Heart right ventricle (tissue), 16 donors: ENCODE results near the gene CMTM5. TPM values are rescaled to one million over a fixed set of nuclear protein-coding genes. Genes with fewer than 3 reads are reported as not detected.
A peak's percentile ranks its signal among the peaks of the same experiment; 100 is the strongest.

Source experiments
- ATAC-seq, 8 donors: fragments of 200-7000 bp; cut with Tn5 transposase; one replicate each; pipeline ENCODE4 v1.9.1; 2020; ENCODE audit warnings: mild to moderate bottlenecking in 8 of 8, moderate library complexity in 8 of 8, moderate number of reproducible peaks in 1 of 8
- DNase-seq, 2 donors: peaks; one replicate each; pipeline ENCODE4 v3.0.0-alpha.2; 2020
- H3K27ac ChIP-seq, 10 donors: fragments of 200-600 bp; sonication (generic) in 2 of 10; one replicate each; pipeline versions ENCODE4 v1.5.0 to v1.8.0; 2020 to 2022; ENCODE audit warnings: mild to moderate bottlenecking in 3 of 10
- H3K27me3 ChIP-seq, 7 donors: fragments of 200-600 bp; one replicate each; pipeline ENCODE4 v1.8.0; 2021 to 2022; ENCODE audit warnings: mild to moderate bottlenecking in 2 of 7
- H3K36me3 ChIP-seq, 9 donors: fragments of 200-600 bp; sonication (generic) in 1 of 9; one replicate each; pipeline versions ENCODE4 v1.5.0 to v1.8.0; 2020 to 2022; ENCODE audit warnings: mild to moderate bottlenecking in 2 of 9
- H3K4me1 ChIP-seq, 9 donors: fragments of 200-600 bp; sonication (generic) in 1 of 9; one replicate each; pipeline versions ENCODE4 v1.5.0 to v1.8.0; 2020 to 2022; ENCODE audit warnings: mild to moderate bottlenecking in 4 of 9
- H3K4me3 ChIP-seq, 10 donors: fragments of 200-600 bp; sonication (generic) in 2 of 10; one replicate each; pipeline versions ENCODE4 v1.5.0 to v1.8.0; 2020 to 2022; ENCODE audit warnings: mild to moderate bottlenecking in 7 of 10, moderate library complexity in 2 of 10
- H3K9me3 ChIP-seq, 11 donors: fragments of 200-600 bp in 10 of 11; sonication (generic) in 2 of 11; one replicate each; pipeline versions ENCODE4 v1.5.0 to v1.8.0; 2013 to 2022; ENCODE audit warnings: mild to moderate bottlenecking in 2 of 11, control low read depth in 1 of 11, moderate library complexity in 1 of 11
- WGBS, 2 donors: extraction: QIAGEN DNeasy Blood & Tissue Kit; methylation state at CpG; one replicate each; pipeline ENCODE4 v1.1.7; 2013; ENCODE audit warnings: inconsistent platforms in 1 of 2; 5-methylcytosine and 5-hydroxymethylcytosine counted together
- intact Hi-C, 10 donors: fragments of 100-400 bp; cut with DNase I; formaldehyde crosslinking; loops; one replicate each; pipeline versions ENCODE4 v1.11.1 to v1.14.2; 2022
- polyA plus RNA-seq, 2 donors: library from polyadenylated mRNA; stranded (reverse); fragments of 200-250 nt; gene quantifications; one replicate each; pipeline ENCODE4 v1.2.3, GENCODE V29; 2013
- total RNA-seq, 10 donors: library from RNA; stranded (reverse); fragmentation: NEBNext Ultra II Directional in 3 of 10; extraction: Animal tissue kit (Norgen Biotek cat#: 25700) in 3 of 10; gene quantifications; one replicate each; pipeline versions ENCODE4 v1.2.1 to v1.2.4, GENCODE V29; 2021 to 2023
- TF ChIP-seq, protein P1 (sequence below), 9 donors: fragments of 200-600 bp; sonication (generic) in 2 of 9; IDR thresholded peaks; one replicate each; pipeline versions ENCODE4 v1.5.0 to v1.8.0; 2021 to 2022; ENCODE audit warnings: antibody characterized with exemption in 9 of 9, mild to moderate bottlenecking in 5 of 9, moderate library complexity in 1 of 9
- donor health status: Arrhythmogenic right ventricular cardiomyopathy.
- donor health status: ischemic (EF 13 %, LVEDD 7.1; RV severe dilation, severe dysfunction).
- donor health status: healthy with polysubstance abuse.
- donor health status: DM: no; HTN: yes; CAD: no.
- donor health status: DM: no; HTN: no; CAD: no.
- donor health status: ischemic (EF 25% LVEDD 6.9; RV normal size, moderate dysfunction).
- donor health status: ischemic (EF 25% LVEDD 5.7; RV mildly dilated, moderate dysfunction).
- donor health status: healthy.
- donor health status: DM: yes; HTN: yes; CAD: no.
- donor health status: Ischemic cardiomyopathy.
- donor health status: ischemic (EF 35%, LVEDD 5.7; RV mildly dilated, moderate dysfunction).
- donor health status: nonischemic (EF 11% LVEDD 7.7; RV severe dilation, severe dysfunction).
- donor health status: DM: yes; HTN: yes; CAD: no.
- donor health status: PGD.
- donor health status: ischemic (EF 29% LVEDD 5.4; RV normal size, mild dysfunction).
- donor health status: nonischemic (EF 23%, LVEDD 6.1; RV moderate dilation, normal function).

CMTM5 gene
- total and polyA plus RNA-seq, 12 donors: 0.32 to 5.3 (median 0.53) TPM; not detected in 7

DNA sequence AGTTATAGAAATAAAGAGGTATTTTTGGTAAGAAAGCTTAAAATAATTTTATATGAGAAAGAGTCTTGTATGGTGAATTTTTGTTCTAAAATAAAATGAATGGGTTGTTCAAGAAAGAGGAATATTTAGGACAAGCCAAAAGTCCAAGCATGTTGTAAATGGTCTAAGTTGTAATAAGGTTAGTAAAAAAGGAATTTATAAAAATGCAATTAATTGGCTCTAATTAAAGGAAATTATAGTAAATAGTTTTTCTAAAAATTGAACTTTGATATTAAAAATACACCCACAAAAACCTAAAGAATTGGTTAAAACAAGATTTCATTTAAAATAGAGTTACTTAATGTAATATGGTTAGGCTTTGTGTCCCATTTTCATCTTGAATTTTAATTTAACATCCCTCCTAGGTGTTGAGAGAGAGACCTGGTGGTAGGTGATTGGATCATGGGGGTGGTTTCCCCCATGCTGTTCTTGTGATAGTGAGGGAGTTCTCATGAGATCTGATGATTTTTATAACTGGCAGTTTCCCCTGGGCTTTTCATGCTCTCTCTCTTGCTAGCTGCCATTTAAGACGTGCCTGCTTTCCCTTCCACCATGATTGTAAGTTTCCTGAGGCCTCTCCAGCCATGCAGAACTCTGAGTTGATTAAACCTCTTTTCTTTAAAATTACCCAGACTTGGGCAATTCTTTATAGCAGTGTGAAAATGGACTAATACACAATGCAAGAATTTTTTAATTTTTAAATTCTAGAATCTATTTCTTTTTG, 37.2 kb upstream of the CMTM5 start:
- intact Hi-C loops: loop anchor here in 2 of 10 donors (5.0 to 10.0 kb wide), 2 partner anchors 33 to 75 kb away; partner anchors contain the start of gene IL25 (in 1 of the 2)
- TF ChIP-seq, protein P1, sequence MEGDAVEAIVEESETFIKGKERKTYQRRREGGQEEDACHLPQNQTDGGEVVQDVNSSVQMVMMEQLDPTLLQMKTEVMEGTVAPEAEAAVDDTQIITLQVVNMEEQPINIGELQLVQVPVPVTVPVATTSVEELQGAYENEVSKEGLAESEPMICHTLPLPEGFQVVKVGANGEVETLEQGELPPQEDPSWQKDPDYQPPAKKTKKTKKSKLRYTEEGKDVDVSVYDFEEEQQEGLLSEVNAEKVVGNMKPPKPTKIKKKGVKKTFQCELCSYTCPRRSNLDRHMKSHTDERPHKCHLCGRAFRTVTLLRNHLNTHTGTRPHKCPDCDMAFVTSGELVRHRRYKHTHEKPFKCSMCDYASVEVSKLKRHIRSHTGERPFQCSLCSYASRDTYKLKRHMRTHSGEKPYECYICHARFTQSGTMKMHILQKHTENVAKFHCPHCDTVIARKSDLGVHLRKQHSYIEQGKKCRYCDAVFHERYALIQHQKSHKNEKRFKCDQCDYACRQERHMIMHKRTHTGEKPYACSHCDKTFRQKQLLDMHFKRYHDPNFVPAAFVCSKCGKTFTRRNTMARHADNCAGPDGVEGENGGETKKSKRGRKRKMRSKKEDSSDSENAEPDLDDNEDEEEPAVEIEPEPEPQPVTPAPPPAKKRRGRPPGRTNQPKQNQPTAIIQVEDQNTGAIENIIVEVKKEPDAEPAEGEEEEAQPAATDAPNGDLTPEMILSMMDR (IDR thresholded peaks at IDR 0.05): no peak
- Histone ChIP-seq H3K27ac (no peak overlapping the region), H3K9me3 (peaks cover 0 to 12% (median 0%) of the 10 kb centered on the region in 11 donors), H3K4me3 (no peak overlapping the region), H3K36me3 (no peaks in the 10 kb centered on the region), H3K4me1 (no peaks in the 10 kb centered on the region), H3K27me3 (no peaks in the 10 kb centered on the region)
- 82 to 83% methylated on average over 1 of the region's 1 CpG for WGBS, 2 donors
- DNase-seq (no peak), ATAC-seq (no peak)

DNA sequence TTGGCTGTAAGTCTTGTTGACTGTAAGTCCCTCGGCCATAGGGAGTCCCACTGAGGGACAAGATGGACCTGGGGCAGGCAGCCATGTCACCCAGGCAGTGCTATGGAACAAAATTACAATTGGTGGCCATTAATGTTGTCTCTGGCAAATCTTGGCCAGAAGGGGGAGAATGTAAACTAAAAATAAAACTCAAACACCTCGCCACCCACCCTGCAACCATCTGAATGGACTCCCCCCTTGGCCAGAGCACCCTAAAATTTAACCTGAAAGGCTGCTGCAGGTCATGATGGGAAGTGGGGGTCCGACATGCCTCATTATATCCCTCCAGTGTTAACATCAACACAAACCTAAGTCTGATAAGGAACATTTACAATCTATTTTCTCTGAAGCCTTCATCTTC, 32.4 kb upstream of the CMTM5 start:
- Histone ChIP-seq H3K27ac (no peak overlapping the region), H3K4me1 (no peaks in the 10 kb centered on the region), H3K4me3 (no peak overlapping the region), H3K9me3 (peaks cover 0 to 10% (median 0%) of the 10 kb centered on the region in 11 donors), H3K36me3 (no peaks in the 10 kb centered on the region), H3K27me3 (no peaks in the 10 kb centered on the region)
- WGBS, 2 donors: 63 to 69% methylated on average over 3 of the region's 3 CpGs
- TF ChIP-seq, protein P1 (IDR thresholded peaks at IDR 0.05): no peak
- intact Hi-C loops: no loop called here
- DNase-seq (no peak), ATAC-seq (no peak)

DNA sequence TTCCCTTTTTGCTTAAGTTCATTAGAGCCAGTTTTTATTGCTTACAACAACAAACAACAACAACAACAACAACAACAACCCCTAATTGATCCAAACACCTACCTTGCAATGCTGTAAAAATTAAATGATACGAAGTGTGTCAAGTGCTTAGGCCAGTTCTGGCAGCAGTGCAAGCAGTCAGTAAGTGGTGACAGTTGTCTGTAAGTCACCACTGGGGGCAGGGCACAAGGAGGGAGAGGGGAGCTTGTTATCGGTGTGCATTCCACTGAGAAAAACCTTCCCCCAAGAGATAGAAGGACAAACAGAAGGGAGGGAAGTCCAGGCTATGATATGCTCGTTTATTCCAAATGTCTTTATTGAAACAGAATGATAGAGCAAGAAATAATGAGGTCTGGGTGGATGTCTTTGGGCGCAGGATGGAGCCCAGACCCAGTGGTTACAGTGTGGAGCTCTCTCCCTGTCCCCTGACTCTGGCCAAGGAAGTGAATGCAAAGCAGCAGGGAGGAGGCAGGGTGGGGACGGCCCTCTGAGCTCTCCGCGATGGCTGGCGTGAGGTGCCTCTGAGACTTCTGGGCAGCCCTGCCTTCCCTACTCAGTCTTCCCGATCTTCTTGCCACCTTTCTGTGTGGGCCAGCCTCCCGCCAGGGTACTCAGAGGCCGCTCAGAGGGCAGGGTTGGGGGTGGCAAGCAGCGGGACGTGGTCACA, 30.7 kb upstream of the CMTM5 start:
- Histone ChIP-seq H3K36me3 (no peaks in the 10 kb centered on the region), H3K27ac (no peak overlapping the region), H3K4me1 (no peaks in the 10 kb centered on the region), H3K9me3 (no peaks in the 10 kb centered on the region), H3K4me3 (no peak overlapping the region), H3K27me3 (peaks cover 0 to 8% (median 0%) of the 10 kb centered on the region in 7 donors)
- intact Hi-C loops: no loop called here
- ATAC-seq (peak in 6 of 8 donors; percentile 22 to 47 (median 41)), DNase-seq (no peak)
- TF ChIP-seq, protein P1 (IDR thresholded peaks at IDR 0.05): no peak
- WGBS, 2 donors: 54 to 55% methylated on average over 13 of the region's 13 CpGs

DNA sequence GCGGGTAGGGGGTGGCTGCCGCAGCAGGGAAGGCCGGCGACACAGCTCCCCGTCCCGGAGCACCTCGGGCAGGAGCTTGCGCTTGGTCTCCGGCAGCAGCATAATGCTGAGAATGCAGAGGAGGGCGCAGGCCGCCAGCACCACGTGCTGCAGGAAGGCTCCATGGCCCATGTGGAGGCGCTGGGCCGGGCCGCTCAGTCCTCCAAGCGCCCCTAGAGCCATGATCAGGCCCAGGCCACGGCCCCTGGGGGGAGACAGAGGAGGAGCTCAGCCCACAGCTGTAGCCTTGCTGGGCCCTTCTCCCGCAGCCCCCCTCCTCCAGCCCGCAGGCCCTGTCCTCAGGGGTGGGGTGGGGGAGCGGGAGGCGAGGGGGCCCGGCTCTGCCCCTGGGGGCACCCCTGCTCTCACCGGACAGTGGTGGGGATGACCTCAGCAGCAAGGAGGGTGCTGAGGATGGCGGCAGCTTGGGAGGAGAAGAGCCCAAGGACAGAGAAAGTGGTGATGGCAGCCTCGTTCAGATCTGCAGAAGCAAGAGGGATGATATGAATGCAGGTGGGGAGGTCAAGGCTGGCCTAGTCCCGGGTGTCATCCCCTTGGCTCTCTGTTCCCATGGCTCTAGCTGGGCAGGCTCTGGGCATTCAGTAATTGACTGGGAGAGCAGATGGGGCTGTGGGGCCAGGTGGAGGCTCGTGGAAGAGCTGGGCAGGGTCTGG, 30.0 kb upstream of the CMTM5 start:
- Histone ChIP-seq H3K27me3 (peaks cover 0 to 15% (median 0%) of the 10 kb centered on the region in 7 donors), H3K4me3 (no peak overlapping the region), H3K4me1 (peaks cover 0 to 4% (median 3%) of the 10 kb centered on the region in 9 donors), H3K27ac (no peak overlapping the region), H3K9me3 (no peaks in the 10 kb centered on the region), H3K36me3 (no peaks in the 10 kb centered on the region)
- intact Hi-C loops: no loop called here
- TF ChIP-seq, protein P1 (IDR thresholded peaks at IDR 0.05): no peak
- 75 to 82% methylated on average over 26 to 27 of the region's 27 CpGs for WGBS, 2 donors
- no peak for DNase-seq
- ATAC-seq: peak in 7 of 8 donors; percentile 10 to 36 (median 31)
